ENCODE data around the gene MAP3K3. TPM values are rescaled to one million over a fixed set of nuclear protein-coding genes. Genes with fewer than 3 reads are reported as not detected.
"Not testable (repeated sequence)": the region's sequence is repeated elsewhere in the genome, so short reads cannot be mapped to it uniquely, and the experiment has no call there.

Gene MAP3K3
- total and polyA plus RNA-seq, 7 experiments from 2014 or later, result 29.4 to 105 (median 81.0) TPM

- no peaks in the 10 kb centered on the region for H3K9me3 Mint-ChIP-seq
- ChIA-PET CTCF (interaction anchor here (0.9 to 10.2 kb wide), 3 partner anchors 9 to 19 kb away, joined by 3 to 198 read pairs (median 7); no protein-coding TSS in a partner anchor), POLR2A (interaction anchor here (0.9 to 19.5 kb wide), 7 partner anchors 8 to 129 kb away, joined by 3 to 810 read pairs (median 5); partner anchors contain the start of genes LIMD2 and STRADA)
- H3K36me3 Mint-ChIP-seq, result peaks cover 0 to 20% (median 10%) of the 10 kb centered on the region in 5 donors
- H3K4me3 Mint-ChIP-seq, result no peak overlapping the region
- DNase-seq (no peak), ATAC-seq (no peak)
- H3K27ac ChIP-seq (ENCODE audit: low read depth, low read length), result no peak overlapping the region
- H3K36me3 ChIP-seq (ENCODE audit: control insufficient read depth in 2 of 3, insufficient read depth in 3 of 3, low read length in 3 of 3), result peaks cover 0 to 22% (median 8%) of the 10 kb centered on the region in 3 experiments
- H3K4me1 Mint-ChIP-seq, result peaks cover 7 to 21% (median 15%) of the 10 kb centered on the region in 7 donors
- no peak overlapping the region for H3K4me3 ChIP-seq (ENCODE audit: low read length)
- H3K4me1 ChIP-seq (ENCODE audit: control insufficient read depth in 2 of 2, insufficient read depth in 2 of 2, low read length in 2 of 2), result peaks cover 4 to 11% of the 10 kb centered on the region in 2 donors
- intact Hi-C loops (cut with micrococcal nuclease), result loop anchor here in 1 of 2 donors (5.0 kb wide), 1 partner anchor 287 kb away; no protein-coding TSS in a partner anchor
- no peaks in the 10 kb centered on the region for H3K9me3 ChIP-seq (ENCODE audit: control insufficient read depth in 2 of 3, low read length in 3 of 3)
- H3K27me3 Mint-ChIP-seq, result no peaks in the 10 kb centered on the region
- no peaks in the 10 kb centered on the region for H3K27me3 ChIP-seq (ENCODE audit: control insufficient read depth in 2 of 2, insufficient read depth in 2 of 2, low read length in 2 of 2)
- H3K27ac Mint-ChIP-seq, result peak overlapping the region in 3 of 9 donors; percentile 41 to 76 (median 62)
Observed at GRCh38 chr17:63714550-63715277, 92.5 kb downstream of the MAP3K3 start.

DNA sequence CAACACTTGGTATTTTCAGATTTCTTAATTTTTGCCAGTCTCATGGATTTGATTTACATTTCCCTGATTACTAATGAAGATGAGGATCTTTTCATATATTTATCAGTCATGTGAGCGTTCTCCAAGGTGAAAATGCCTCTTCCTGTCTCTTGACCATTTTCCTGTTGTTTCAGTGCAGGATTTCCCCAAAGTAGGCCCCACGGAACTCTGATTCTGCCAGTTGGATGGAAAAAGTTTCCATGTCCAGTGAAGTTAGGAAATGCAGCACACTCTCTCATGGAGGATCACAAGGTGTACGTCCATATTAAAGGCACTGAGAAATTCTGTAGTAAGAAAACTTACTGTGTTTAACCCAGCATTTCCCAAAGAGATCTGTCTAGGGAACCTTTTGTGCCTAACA, 94.2 kb downstream of the MAP3K3 start:
- intact Hi-C loops (cut with micrococcal nuclease), result no loop called here
- CTCF ChIA-PET, result no interaction called here
- H3K27ac ChIP-seq (ENCODE audit: low read depth, low read length), result no peak overlapping the region
- Mint-ChIP-seq H3K4me3 (no peak overlapping the region), H3K9me3 (no peaks in the 10 kb centered on the region), H3K36me3 (peaks cover 0 to 20% (median 10%) of the 10 kb centered on the region in 5 donors), H3K4me1 (peaks cover 0 to 9% (median 3%) of the 10 kb centered on the region in 7 donors), H3K27me3 (no peaks in the 10 kb centered on the region), H3K27ac (peak overlapping the region in 5 of 9 donors; percentile 34 to 76 (median 49))
- H3K4me1 ChIP-seq (ENCODE audit: control insufficient read depth in 2 of 2, insufficient read depth in 2 of 2, low read length in 2 of 2), result no peaks in the 10 kb centered on the region
- no peak for ATAC-seq
- peaks cover 0 to 22% (median 8%) of the 10 kb centered on the region in 3 experiments for H3K36me3 ChIP-seq (ENCODE audit: control insufficient read depth in 2 of 3, insufficient read depth in 3 of 3, low read length in 3 of 3)
- H3K27me3 ChIP-seq (ENCODE audit: control insufficient read depth in 2 of 2, insufficient read depth in 2 of 2, low read length in 2 of 2), result no peaks in the 10 kb centered on the region
- DNase-seq, result no peak
- H3K9me3 ChIP-seq (ENCODE audit: control insufficient read depth in 2 of 3, low read length in 3 of 3), result no peaks in the 10 kb centered on the region
- POLR2A ChIA-PET, result interaction anchor here (2.4 to 19.5 kb wide), 3 partner anchors 10 to 21 kb away, joined by 10 to 810 read pairs (median 47); partner anchors contain the start of gene LIMD2
- H3K4me3 ChIP-seq (ENCODE audit: low read length), result no peak overlapping the region

- Histone ChIP-seq H3K4me1 (ENCODE audit: control insufficient read depth in 2 of 2, insufficient read depth in 2 of 2, low read length in 2 of 2) (no peaks in the 10 kb centered on the region), H3K9me3 (ENCODE audit: control insufficient read depth in 2 of 3, low read length in 3 of 3) (no peaks in the 10 kb centered on the region), H3K27ac (ENCODE audit: low read depth, low read length) (no peak overlapping the region), H3K36me3 (ENCODE audit: control insufficient read depth in 2 of 3, insufficient read depth in 3 of 3, low read length in 3 of 3) (peaks cover 0 to 13% (median 0%) of the 10 kb centered on the region in 3 experiments), H3K27me3 (ENCODE audit: control insufficient read depth in 2 of 2, insufficient read depth in 2 of 2, low read length in 2 of 2) (no peaks in the 10 kb centered on the region), H3K4me3 (ENCODE audit: low read length) (no peak overlapping the region)
- H3K27ac Mint-ChIP-seq, result peak overlapping the region in 3 of 9 donors; percentile 8 to 65 (median 48)
- H3K4me1 Mint-ChIP-seq, result peaks cover 0 to 11% (median 7%) of the 10 kb centered on the region in 7 donors
- intact Hi-C loops (cut with micrococcal nuclease), result no loop called here
- DNase-seq (no peak), ATAC-seq (no peak)
- peaks cover 0 to 11% (median 5%) of the 10 kb centered on the region in 5 donors for H3K36me3 Mint-ChIP-seq
- ChIA-PET POLR2A (interaction anchor here (1.0 to 19.5 kb wide), 3 partner anchors 14 to 23 kb away, joined by 5 to 810 read pairs (median 47); partner anchors contain the start of gene LIMD2), CTCF (interaction anchor here (1.3 kb wide), 1 partner anchor 9 kb away, joined by 4 read pairs; no protein-coding TSS in a partner anchor)
- H3K9me3 Mint-ChIP-seq, result no peaks in the 10 kb centered on the region
- H3K4me3 Mint-ChIP-seq, result no peak overlapping the region
- H3K27me3 Mint-ChIP-seq, result no peaks in the 10 kb centered on the region
Observed at GRCh38 chr17:63718988-63719387, 96.8 kb downstream of the MAP3K3 start.

DNA sequence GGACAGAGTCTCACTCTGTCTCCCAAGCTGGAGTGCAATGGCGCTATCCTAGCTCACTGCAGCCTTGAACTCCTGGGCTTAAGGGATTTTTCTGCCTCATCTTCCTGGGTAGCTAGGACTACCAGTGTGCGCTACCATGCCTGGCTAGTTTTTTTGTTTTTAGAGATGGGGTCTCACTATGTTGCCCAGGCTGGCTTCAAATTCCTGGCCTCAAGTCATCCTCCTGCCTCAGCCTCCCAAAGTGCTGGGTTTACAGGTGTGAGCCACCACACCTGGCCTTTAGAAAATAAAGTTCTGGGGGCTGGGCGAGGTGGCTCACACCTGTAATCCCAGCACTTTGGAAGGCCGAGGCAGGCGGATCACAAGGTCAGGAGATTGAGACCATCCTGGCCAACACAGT, 98.0 kb downstream of the MAP3K3 start:
- POLR2A ChIA-PET, result interaction anchor here (1.0 to 19.5 kb wide), 4 partner anchors 10 to 25 kb away, joined by 3 to 810 read pairs (median 6); partner anchors contain the start of gene LIMD2

DNA sequence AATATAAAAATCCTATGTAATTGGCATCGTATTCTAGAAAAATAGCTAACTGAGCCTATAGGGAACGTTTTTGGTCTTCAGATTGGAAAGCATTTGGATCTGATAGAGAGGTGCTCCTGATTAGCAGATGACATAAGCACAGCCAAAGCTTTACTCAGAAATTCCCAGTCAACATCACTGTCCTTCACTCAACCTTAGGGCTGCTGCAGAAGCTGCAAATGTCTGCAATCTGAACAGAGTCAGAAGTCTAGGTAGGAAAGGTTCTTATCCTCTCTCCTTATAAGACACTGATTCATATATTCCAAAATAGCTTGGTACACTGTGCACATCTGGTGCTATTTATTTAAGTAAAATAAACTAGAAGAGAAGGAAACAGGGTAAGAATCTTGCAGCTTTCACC, 100.2 kb downstream of the MAP3K3 start:
- Mint-ChIP-seq H3K27ac (no peak overlapping the region), H3K9me3 (no peaks in the 10 kb centered on the region), H3K36me3 (peaks cover 0 to 13% (median 8%) of the 10 kb centered on the region in 5 donors), H3K27me3 (no peaks in the 10 kb centered on the region), H3K4me1 (peaks cover 0 to 7% (median 2%) of the 10 kb centered on the region in 7 donors), H3K4me3 (no peak overlapping the region)
- Histone ChIP-seq H3K27me3 (ENCODE audit: control insufficient read depth in 2 of 2, insufficient read depth in 2 of 2, low read length in 2 of 2) (no peaks in the 10 kb centered on the region), H3K4me3 (ENCODE audit: low read length) (no peak overlapping the region), H3K4me1 (ENCODE audit: control insufficient read depth in 2 of 2, insufficient read depth in 2 of 2, low read length in 2 of 2) (no peaks in the 10 kb centered on the region), H3K9me3 (ENCODE audit: control insufficient read depth in 2 of 3, low read length in 3 of 3) (no peaks in the 10 kb centered on the region), H3K36me3 (ENCODE audit: control insufficient read depth in 2 of 3, insufficient read depth in 3 of 3, low read length in 3 of 3) (peaks cover 0 to 8% (median 0%) of the 10 kb centered on the region in 3 experiments), H3K27ac (ENCODE audit: low read depth, low read length) (no peak overlapping the region)
- POLR2A ChIA-PET, result interaction anchor here (0.9 to 19.5 kb wide), 4 partner anchors 9 to 27 kb away, joined by 4 to 810 read pairs (median 14); no protein-coding TSS in a partner anchor
- intact Hi-C loops (cut with micrococcal nuclease), result loop anchor here in 1 of 2 donors (2.0 kb wide), 1 partner anchor 18 kb away; the partner anchor contains the start of gene STRADA
- CTCF ChIA-PET, result interaction anchor here (0.6 kb wide), 1 partner anchor 122 kb away, joined by 6 read pairs; no protein-coding TSS in a partner anchor
- DNase-seq (no peak), ATAC-seq (no peak)

More for the DNA sequence above, 98.0 kb downstream of the MAP3K3 start:
- H3K4me3 Mint-ChIP-seq; H3K9me3 Mint-ChIP-seq; H3K4me3 ChIP-seq (ENCODE audit: low read length); H3K27me3 Mint-ChIP-seq; H3K36me3 ChIP-seq (ENCODE audit: control insufficient read depth in 2 of 3, insufficient read depth in 3 of 3, low read length in 3 of 3); H3K27ac ChIP-seq (ENCODE audit: low read depth, low read length); intact Hi-C loops (cut with micrococcal nuclease); H3K27me3 ChIP-seq (ENCODE audit: control insufficient read depth in 2 of 2, insufficient read depth in 2 of 2, low read length in 2 of 2); DNase-seq; H3K4me1 ChIP-seq (ENCODE audit: control insufficient read depth in 2 of 2, insufficient read depth in 2 of 2, low read length in 2 of 2); ATAC-seq; H3K27ac Mint-ChIP-seq; H3K9me3 ChIP-seq (ENCODE audit: control insufficient read depth in 2 of 3, low read length in 3 of 3): not testable (repeated sequence)
- CTCF ChIA-PET, result interaction anchor here (0.6 to 1.3 kb wide), 2 partner anchors 10 to 107 kb away, joined by 3 to 4 read pairs; no protein-coding TSS in a partner anchor
- Mint-ChIP-seq H3K36me3 (peaks cover 0 to 12% (median 5%) of the 10 kb centered on the region in 5 donors), H3K4me1 (peaks cover 0 to 11% (median 7%) of the 10 kb centered on the region in 7 donors)

GRCh38 chr17:63735691-63736090, 113.5 kb downstream of the MAP3K3 start:
- no peak for DNase-seq
- Mint-ChIP-seq H3K4me1 (peaks cover 5 to 35% (median 26%) of the 10 kb centered on the region in 7 donors), H3K36me3 (peaks cover 0 to 4% (median 0%) of the 10 kb centered on the region in 5 donors), H3K27ac (peak overlapping the region in 4 of 9 donors; percentile 12 to 56 (median 40)), H3K27me3 (no peaks in the 10 kb centered on the region), H3K9me3 (peaks cover 0 to 2% (median 0%) of the 10 kb centered on the region in 11 donors), H3K4me3 (no peak overlapping the region)
- Histone ChIP-seq H3K36me3 (ENCODE audit: control insufficient read depth in 2 of 3, insufficient read depth in 3 of 3, low read length in 3 of 3) (no peaks in the 10 kb centered on the region), H3K27ac (ENCODE audit: low read depth, low read length) (no peak overlapping the region), H3K9me3 (ENCODE audit: control insufficient read depth in 2 of 3, low read length in 3 of 3) (no peaks in the 10 kb centered on the region), H3K4me1 (ENCODE audit: control insufficient read depth in 2 of 2, insufficient read depth in 2 of 2, low read length in 2 of 2) (peaks cover 0 to 4% of the 10 kb centered on the region in 2 donors), H3K27me3 (ENCODE audit: control insufficient read depth in 2 of 2, insufficient read depth in 2 of 2, low read length in 2 of 2) (no peaks in the 10 kb centered on the region), H3K4me3 (ENCODE audit: low read length) (no peak overlapping the region)
- ChIA-PET CTCF (no interaction called here), POLR2A (interaction anchor here (0.7 to 9.0 kb wide), 7 partner anchors 10 to 40 kb away, joined by 3 to 129 read pairs (median 5); partner anchors contain the start of genes CCDC47, DDX42 and LIMD2)
- ATAC-seq, result no peak
- intact Hi-C loops (cut with micrococcal nuclease), result no loop called here
